Measurements from ENCODE around the gene TTLL5.

Gene TTLL5

DNA sequence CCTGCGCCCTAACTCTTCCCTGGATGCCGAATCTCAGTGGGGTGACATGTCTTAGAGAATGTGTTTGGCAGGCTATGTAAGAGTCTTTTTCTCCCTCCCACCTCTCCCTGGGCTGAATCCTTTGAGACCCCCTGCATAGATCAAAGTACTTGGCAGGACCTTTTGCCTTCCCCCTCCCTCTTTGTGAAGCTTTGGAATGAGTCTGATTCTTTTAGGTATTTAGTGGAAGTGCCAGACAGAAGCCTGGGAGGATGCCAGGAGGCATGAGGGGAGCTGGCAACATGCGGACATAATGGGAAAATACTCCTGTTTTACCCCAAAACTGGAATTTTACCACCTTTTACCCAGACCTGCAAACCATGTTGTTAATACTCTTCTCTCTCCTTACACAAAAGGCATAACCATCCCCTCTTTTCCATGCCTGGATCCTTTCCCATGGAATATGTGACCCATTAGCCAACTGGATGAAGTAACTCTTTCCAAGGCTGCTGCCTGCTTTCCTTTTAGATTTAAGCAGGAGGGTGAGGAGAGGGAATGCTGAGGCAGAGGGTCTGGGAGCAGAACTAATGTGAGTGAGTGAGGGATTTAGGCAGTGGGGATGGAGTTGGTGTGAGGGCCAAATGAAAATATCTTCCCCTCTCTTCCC, 41.7 kb downstream of the TTLL5 start:
- DNase-seq (ENCODE audit: low read depth): no peak

DNA sequence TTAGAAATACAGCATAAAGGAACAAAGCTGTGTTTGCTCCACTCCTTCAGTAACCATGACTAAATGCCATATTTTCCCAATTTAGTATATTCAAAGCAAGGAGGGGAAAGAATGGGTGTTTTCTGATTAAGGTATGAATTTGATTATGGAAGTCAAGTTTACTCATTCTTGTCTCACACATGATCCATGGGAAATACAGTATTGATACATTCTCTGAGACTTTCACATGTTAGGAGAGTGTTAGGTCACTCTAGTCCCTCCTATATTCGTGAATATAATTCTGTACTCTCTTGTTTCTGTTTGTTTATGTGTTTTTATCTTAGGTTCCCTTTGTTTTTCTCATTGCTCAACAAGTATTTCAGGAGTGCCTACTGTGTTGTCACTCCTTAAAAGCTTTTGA, 42.4 kb downstream of the TTLL5 start:
- DNase-seq (ENCODE audit: low read depth): no peak

GRCh38 chr14:75705014-75705413, 44.0 kb downstream of the TTLL5 start:
- DNase-seq (ENCODE audit: low read depth): no peak

- DNase-seq (ENCODE audit: low read depth): peak; percentile 64
Observed at GRCh38 chr14:75709207-75709812, 48.3 kb downstream of the TTLL5 start.

- DNase-seq (ENCODE audit: low read depth): no peak
Observed at GRCh38 chr14:75711105-75711795, 50.2 kb downstream of the TTLL5 start.

GRCh38 chr14:75711796-75712211, 50.8 kb downstream of the TTLL5 start:
- DNase-seq (ENCODE audit: low read depth): peak; percentile 74

DNA sequence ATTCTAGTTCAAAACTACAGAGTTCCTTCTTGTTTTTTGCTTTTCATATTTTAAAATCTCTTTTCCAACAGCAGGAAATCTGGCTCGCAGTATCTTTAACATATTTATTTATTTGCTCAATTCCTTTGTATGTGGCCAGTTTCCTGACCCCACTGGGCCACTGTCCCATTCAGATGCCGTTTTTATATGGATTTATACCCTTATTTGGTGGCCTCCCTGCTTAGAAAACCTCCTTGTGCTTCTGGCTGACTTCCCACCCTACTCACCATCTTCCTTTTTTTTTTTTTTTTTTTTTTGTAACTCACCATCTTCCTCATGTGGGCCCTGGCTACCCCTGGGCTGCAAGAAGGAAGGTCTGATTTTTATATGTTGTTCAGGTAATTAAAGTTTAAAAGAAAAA, 53.9 kb downstream of the TTLL5 start:
- no peak for DNase-seq (ENCODE audit: low read depth)

GRCh38 chr14:75715926-75716780, 55.1 kb downstream of the TTLL5 start:
- DNase-seq (ENCODE audit: low read depth): peak; percentile 61

DNA sequence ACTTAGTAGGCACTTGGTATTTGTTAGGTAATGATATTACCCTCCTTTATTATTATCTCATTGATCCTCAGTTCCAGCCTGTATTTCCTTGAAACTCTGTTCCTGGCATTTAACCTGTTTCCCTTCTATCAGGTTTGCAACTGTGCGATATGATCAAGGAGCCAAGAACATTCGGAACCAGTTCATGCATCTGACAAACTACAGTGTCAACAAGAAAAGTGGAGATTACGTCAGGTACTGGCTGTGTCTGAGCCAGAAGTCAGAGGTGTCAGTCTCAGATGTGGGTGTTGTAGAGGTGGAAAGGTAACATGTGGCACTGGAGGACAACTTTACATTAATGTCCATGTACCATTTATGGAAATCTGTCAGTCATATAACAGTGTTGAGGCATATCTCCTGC, 56.7 kb downstream of the TTLL5 start:
- no peak for DNase-seq (ENCODE audit: low read depth)

- no peak for DNase-seq (ENCODE audit: low read depth)
Observed at GRCh38 chr14:75718199-75718598, 57.2 kb downstream of the TTLL5 start.

- no peak for DNase-seq (ENCODE audit: low read depth)
Observed at GRCh38 chr14:75720116-75720515, 59.1 kb downstream of the TTLL5 start.

- no peak for DNase-seq (ENCODE audit: low read depth)
Observed at GRCh38 chr14:75720842-75721498, 59.9 kb downstream of the TTLL5 start.

- DNase-seq (ENCODE audit: low read depth): no peak
Observed at GRCh38 chr14:75723716-75724115, 62.7 kb downstream of the TTLL5 start.

GRCh38 chr14:75724414-75725204, 63.6 kb downstream of the TTLL5 start:
- no peak for DNase-seq (ENCODE audit: low read depth)

DNA sequence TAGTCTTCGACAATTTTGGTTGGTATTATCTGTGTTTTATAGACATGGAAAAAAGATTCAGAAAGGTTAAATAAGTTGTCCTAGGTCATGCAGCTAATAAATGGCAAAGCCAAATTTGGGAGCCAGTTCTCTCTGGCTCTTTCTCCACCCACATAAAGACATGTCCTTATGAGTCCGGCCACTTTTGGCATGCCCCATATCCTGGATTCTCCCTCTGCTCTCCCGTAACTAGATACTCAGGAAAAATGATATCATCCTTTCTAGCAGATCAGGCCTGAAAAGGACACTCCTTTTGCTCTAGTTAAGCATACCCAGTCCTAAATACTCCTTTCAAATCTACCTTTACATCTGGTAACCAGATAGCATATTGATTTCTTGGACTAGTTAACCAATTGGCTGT, 64.4 kb downstream of the TTLL5 start:
- DNase-seq (ENCODE audit: low read depth): no peak

DNA sequence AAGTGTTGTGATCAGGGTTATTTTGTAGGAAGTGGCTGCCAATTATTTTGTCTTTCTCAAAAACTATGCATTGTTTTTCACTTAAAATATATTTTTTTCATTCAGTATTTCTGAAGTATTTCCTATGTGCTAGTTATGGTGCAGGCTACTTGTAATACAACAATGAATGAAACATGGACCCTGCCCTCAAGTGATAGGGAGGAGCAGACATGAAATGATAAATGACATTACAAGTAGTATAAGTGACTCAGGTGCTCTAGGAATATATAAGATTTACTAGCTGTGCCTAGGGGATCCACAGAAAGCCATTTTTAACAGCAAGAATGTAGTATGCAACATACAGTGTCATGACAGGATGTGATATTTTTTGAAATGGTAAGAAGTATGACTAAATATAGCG, 65.3 kb downstream of the TTLL5 start:
- no peak for DNase-seq (ENCODE audit: low read depth)

- no peak for DNase-seq (ENCODE audit: low read depth)
Observed at GRCh38 chr14:75727124-75727523, 66.1 kb downstream of the TTLL5 start.

GRCh38 chr14:75732888-75733287, 71.8 kb downstream of the TTLL5 start:
- no peak for DNase-seq (ENCODE audit: low read depth)

GRCh38 chr14:75734854-75735253, 73.8 kb downstream of the TTLL5 start:
- no peak for DNase-seq (ENCODE audit: low read depth)

GRCh38 chr14:75736845-75737485, 75.9 kb downstream of the TTLL5 start:
- no peak for DNase-seq (ENCODE audit: low read depth)

DNA sequence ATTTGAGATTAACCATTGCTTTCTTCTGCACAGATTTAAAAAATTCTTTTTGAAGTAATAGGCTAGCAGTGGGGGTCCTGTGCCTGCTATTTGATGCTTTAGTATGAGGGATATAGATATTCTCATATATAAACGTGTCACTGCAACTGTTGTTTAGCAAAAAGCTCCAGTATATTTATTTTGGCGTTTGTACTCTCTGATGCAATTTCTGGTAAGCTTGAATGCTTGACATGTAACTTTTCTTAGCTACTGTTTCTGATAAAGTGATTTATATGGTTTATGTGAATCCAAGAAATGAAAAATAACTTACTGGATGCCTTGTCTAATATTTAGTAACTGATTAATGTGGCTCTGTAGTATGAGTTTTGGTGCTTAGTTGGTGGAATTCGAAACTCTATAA, 77.1 kb downstream of the TTLL5 start:
- DNase-seq (ENCODE audit: low read depth): no peak
